ENCODE data around the gene AGRP. TPM values are rescaled to one million over a fixed set of nuclear protein-coding genes. Genes with fewer than 3 reads are reported as not detected.

AGRP gene
- total RNA-seq, 1 experiment from 2014 or later, result not detected

GRCh38 chr16:67457611-67458010 is 25.7 kb downstream of the AGRP start:
- H3K4me1 Mint-ChIP-seq, result 0 out of 2 replicates have a peak, but pooled peaks cover 5% of the 10 kb centered on the region
- H3K4me3 Mint-ChIP-seq, result no peak overlapping the region
- ChIA-PET POLR2A (no interaction called here), CTCF (interaction anchor here (1.2 to 3.2 kb wide), 7 partner anchors 8 to 69 kb away, joined by 3 to 28 read pairs (median 5); no protein-coding TSS in a partner anchor)
- ATAC-seq (no peak), DNase-seq (ENCODE audit: low spot score) (no peak)
- H3K36me3 Mint-ChIP-seq, result no peaks in the 10 kb centered on the region
- no peaks in the 10 kb centered on the region for H3K9me3 Mint-ChIP-seq
- no peaks in the 10 kb centered on the region for H3K27me3 Mint-ChIP-seq (ENCODE audit: low read depth)
- no peak for TF ChIP-seq ZBTB21 (CRISPR knock-in tag; IDR thresholded peaks at IDR 0.05; ENCODE audit: borderline replicate concordance)
- TF ChIP-seq TEAD4 (CRISPR knock-in tag; IDR thresholded peaks at IDR 0.05), result no peak
- TF ChIP-seq, protein P1, sequence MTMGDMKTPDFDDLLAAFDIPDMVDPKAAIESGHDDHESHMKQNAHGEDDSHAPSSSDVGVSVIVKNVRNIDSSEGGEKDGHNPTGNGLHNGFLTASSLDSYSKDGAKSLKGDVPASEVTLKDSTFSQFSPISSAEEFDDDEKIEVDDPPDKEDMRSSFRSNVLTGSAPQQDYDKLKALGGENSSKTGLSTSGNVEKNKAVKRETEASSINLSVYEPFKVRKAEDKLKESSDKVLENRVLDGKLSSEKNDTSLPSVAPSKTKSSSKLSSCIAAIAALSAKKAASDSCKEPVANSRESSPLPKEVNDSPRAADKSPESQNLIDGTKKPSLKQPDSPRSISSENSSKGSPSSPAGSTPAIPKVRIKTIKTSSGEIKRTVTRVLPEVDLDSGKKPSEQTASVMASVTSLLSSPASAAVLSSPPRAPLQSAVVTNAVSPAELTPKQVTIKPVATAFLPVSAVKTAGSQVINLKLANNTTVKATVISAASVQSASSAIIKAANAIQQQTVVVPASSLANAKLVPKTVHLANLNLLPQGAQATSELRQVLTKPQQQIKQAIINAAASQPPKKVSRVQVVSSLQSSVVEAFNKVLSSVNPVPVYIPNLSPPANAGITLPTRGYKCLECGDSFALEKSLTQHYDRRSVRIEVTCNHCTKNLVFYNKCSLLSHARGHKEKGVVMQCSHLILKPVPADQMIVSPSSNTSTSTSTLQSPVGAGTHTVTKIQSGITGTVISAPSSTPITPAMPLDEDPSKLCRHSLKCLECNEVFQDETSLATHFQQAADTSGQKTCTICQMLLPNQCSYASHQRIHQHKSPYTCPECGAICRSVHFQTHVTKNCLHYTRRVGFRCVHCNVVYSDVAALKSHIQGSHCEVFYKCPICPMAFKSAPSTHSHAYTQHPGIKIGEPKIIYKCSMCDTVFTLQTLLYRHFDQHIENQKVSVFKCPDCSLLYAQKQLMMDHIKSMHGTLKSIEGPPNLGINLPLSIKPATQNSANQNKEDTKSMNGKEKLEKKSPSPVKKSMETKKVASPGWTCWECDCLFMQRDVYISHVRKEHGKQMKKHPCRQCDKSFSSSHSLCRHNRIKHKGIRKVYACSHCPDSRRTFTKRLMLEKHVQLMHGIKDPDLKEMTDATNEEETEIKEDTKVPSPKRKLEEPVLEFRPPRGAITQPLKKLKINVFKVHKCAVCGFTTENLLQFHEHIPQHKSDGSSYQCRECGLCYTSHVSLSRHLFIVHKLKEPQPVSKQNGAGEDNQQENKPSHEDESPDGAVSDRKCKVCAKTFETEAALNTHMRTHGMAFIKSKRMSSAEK (CRISPR knock-in tag; IDR thresholded peaks at IDR 0.05; ENCODE audit: borderline replicate concordance), result no peak
- no peak for TF ChIP-seq ZNF416 (CRISPR knock-in tag; IDR thresholded peaks at IDR 0.05)
- TF ChIP-seq MLX (CRISPR knock-in tag; IDR thresholded peaks at IDR 0.05), result no peak
- TF ChIP-seq, protein P2, sequence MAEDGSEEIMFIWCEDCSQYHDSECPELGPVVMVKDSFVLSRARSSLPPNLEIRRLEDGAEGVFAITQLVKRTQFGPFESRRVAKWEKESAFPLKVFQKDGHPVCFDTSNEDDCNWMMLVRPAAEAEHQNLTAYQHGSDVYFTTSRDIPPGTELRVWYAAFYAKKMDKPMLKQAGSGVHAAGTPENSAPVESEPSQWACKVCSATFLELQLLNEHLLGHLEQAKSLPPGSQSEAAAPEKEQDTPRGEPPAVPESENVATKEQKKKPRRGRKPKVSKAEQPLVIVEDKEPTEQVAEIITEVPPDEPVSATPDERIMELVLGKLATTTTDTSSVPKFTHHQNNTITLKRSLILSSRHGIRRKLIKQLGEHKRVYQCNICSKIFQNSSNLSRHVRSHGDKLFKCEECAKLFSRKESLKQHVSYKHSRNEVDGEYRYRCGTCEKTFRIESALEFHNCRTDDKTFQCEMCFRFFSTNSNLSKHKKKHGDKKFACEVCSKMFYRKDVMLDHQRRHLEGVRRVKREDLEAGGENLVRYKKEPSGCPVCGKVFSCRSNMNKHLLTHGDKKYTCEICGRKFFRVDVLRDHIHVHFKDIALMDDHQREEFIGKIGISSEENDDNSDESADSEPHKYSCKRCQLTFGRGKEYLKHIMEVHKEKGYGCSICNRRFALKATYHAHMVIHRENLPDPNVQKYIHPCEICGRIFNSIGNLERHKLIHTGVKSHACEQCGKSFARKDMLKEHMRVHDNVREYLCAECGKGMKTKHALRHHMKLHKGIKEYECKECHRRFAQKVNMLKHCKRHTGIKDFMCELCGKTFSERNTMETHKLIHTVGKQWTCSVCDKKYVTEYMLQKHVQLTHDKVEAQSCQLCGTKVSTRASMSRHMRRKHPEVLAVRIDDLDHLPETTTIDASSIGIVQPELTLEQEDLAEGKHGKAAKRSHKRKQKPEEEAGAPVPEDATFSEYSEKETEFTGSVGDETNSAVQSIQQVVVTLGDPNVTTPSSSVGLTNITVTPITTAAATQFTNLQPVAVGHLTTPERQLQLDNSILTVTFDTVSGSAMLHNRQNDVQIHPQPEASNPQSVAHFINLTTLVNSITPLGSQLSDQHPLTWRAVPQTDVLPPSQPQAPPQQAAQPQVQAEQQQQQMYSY (CRISPR knock-in tag; IDR thresholded peaks at IDR 0.05), result no peak
- TF ChIP-seq RELA (CRISPR knock-in tag; IDR thresholded peaks at IDR 0.05; ENCODE audit: borderline replicate concordance), result no peak
- TF ChIP-seq IRF2 (CRISPR knock-in tag; IDR thresholded peaks at IDR 0.05; ENCODE audit: borderline replicate concordance, low read depth), result no peak
- TF ChIP-seq ZNF281 (CRISPR knock-in tag; IDR thresholded peaks at IDR 0.05), result no peak
- TF ChIP-seq CREM (CRISPR knock-in tag; IDR thresholded peaks at IDR 0.05), result no peak
- TF ChIP-seq MXD4 (CRISPR knock-in tag; IDR thresholded peaks at IDR 0.05; ENCODE audit: borderline replicate concordance), result no peak
- no peak for TF ChIP-seq AR (CRISPR knock-in tag; IDR thresholded peaks at IDR 0.05)
- no peak for TF ChIP-seq FOXP4 (CRISPR knock-in tag; IDR thresholded peaks at IDR 0.05)
- no peak for TF ChIP-seq AFF4 (CRISPR knock-in tag; IDR thresholded peaks at IDR 0.05; ENCODE audit: borderline replicate concordance)
- no peak overlapping the region for H3K27ac Mint-ChIP-seq
